ENCODE data around the gene POLR1F. TPM values are rescaled to one million over a fixed set of nuclear protein-coding genes. Genes with fewer than 3 reads are reported as not detected.

Gene POLR1F
- total and polyA plus RNA-seq, 9 of the 15 experiments (the other 6 are each of a cell fraction or from before 2014, with no cell fraction given): 17.5 to 95.3 (median 32.7) TPM

GRCh38 chr7:19698331-19698730, 10.5 kb downstream of the POLR1F start (continued):
- TF ChIP-seq ZBTB40 (IDR thresholded peaks at IDR 0.05) (no peak), ZBTB40 (CRISPR knock-in tag; IDR thresholded peaks at IDR 0.05) (no peak), ZNF398 (CRISPR knock-in tag; IDR thresholded peaks at IDR 0.05) (no peak), HIVEP1 (CRISPR knock-in tag; IDR thresholded peaks at IDR 0.05) (no peak), HSF4 (CRISPR knock-in tag; IDR thresholded peaks at IDR 0.05; ENCODE audit: borderline replicate concordance) (no peak), ZNF583 (CRISPR knock-in tag; IDR thresholded peaks at IDR 0.05) (no peak), BCL6 (CRISPR knock-in tag; IDR thresholded peaks at IDR 0.05) (no peak), ESRRA (IDR thresholded peaks at IDR 0.05; ENCODE audit: borderline replicate concordance, low read depth) (no peak), GTF2B (IDR thresholded peaks at IDR 0.05; ENCODE audit: extremely low read depth, insufficient read length) (no peak), PRPF4 (IDR thresholded peaks at IDR 0.05; ENCODE audit: insufficient read depth, low read depth, low read length, poor library complexity, severe bottlenecking) (no peak), POLR2G (IDR thresholded peaks at IDR 0.05; ENCODE audit: low read depth, low read length) (no peak), CGGBP1 (CRISPR knock-in tag; IDR thresholded peaks at IDR 0.05) (no peak)

Measured in K562 (cell line).